NCI-H146 treated with DMSO at 0.1 percent for 48 hours (cell line): ENCODE results near the gene TBC1D14.

ENCODE experiments used
- DNase-seq: peaks from one replicate; lab custom pipeline; 2025; ENCODE audit not compliant: unreplicated experiment; lab: John Stamatoyannopoulos, UW

TBC1D14 gene

DNA sequence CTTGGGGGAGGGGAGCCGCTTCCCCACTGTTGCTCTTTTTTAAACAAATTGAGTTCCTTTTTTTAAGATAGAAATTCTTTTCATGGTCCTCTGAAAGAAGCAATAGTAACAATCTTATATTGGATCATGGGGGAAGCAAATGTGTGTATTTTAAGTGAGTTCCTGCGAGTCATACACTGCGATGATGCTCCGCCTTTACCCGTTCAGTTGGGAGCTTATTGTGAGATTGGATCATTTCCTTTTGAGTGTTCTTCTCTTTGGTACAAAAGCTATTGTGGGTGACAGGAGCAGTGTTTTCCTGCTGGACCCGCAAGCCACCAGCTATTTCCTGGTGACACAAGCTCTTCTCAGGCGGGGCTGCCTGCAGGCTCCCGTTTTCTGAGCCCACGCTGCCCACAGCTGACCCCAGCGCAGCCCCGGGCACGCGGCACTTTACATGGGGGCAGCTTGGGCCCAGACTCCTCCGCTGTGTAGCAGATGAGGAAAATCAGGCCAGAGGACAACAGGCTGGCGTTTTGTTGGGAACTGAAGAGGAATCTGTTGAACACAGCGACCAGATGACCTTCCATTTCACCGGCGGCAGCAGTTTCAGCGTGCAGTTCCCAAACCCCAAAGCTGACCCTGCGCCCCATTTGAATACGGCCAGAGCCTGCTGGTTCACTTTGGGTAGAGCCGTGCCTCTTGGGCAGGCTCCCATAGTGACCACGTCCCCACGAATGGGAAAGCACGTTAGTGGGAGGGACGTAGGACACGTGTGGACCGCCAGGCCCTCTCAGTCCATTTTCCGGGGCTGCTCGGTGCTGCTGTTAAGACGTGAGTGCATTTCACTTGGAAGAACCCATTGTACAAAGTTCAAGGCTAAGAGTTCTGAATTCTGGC is 145.7 kb downstream of the TBC1D14 start:
- no peak for DNase-seq

DNA sequence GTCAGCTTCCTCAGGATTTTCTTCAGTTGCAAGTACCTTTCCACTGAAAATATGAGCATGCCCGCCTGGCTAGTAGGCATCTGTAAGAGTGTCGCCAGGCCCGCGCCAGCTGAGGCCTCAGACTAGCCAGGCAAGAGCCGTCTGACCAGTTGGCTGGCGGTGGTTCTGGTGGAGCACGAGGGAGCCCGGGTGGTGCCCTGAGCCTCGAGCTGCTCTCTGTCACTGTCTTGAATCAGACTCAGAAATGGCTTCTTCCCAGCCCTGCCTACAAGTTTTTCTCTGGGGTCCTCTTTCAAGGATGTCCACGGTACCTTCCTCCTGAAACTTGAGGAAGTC is 146.3 kb downstream of the TBC1D14 start:
- no peak for DNase-seq

GRCh38 chr4:7058792-7059191 is 149.2 kb downstream of the TBC1D14 start:
- DNase-seq, result no peak

- DNase-seq, result no peak
Measured at GRCh38 chr4:7059662-7060061, 150.0 kb downstream of the TBC1D14 start.

GRCh38 chr4:7060346-7061150 is 150.9 kb downstream of the TBC1D14 start:
- DNase-seq, result no peak

DNA sequence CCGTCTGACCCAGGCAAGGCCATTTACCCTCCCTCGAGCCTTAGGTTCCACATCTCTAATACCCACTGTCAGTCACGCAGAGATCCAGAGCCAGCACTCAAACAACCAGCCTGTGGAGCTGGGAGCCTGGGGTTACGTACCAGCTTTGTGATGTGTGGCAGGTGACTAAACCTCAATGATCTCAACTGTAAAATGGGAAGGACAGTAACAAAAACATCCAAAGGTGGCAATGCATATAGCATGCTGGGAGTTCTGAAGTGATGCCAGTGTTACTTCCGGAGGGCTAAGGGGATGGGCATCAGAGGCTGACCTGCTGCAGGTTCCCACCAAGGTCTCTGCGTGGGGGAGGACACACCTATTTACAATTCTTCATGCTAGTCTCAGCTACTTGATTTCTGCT is 152.2 kb downstream of the TBC1D14 start:
- no peak for DNase-seq

- DNase-seq, result no peak
Measured at GRCh38 chr4:7062816-7063215, 153.2 kb downstream of the TBC1D14 start.

- DNase-seq, result no peak
Measured at GRCh38 chr4:7063362-7063761, 153.7 kb downstream of the TBC1D14 start.

- no peak for DNase-seq
Measured at GRCh38 chr4:7066006-7066405, 156.4 kb downstream of the TBC1D14 start.

DNA sequence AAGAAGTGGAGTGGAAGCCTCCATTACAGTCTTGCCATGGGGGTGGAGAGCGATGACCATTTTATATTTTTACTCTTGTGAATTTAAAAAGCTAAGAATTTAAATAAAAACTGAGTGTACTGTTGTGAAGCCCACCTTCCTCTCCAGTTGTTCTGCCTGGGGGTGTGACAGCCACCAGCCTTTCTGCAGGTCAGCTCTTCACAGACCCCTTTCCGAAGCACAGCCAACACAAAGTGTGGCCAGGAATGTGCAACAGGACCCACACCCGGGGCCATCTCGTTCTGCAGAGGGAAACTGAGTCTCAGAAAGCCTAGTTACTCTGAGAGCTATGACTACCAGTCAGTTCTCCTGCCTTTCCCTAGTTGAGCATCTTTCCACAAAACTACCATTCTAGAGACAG is 156.9 kb downstream of the TBC1D14 start:
- no peak for DNase-seq

DNA sequence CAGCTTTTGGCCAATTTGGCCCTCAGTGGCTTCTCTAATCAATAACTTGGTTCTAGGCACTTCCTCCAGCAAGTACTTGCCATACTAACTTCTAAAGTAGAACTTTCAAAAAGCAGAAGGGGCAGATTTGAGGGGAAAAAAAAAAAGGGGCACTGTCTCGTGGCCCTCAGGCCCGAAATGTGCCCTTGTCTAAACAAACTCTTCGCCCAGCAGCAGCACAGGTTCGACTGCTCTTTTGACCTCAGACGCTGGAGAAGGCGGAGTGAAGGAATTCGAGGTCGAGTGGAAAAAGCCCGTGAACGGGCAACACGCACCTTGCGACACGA is 157.5 kb downstream of the TBC1D14 start:
- DNase-seq, result no peak

GRCh38 chr4:7067452-7068278 is 158.0 kb downstream of the TBC1D14 start, which contains the start of gene GRPEL1:
Gene GRPEL1, minus strand, starts transcription at chr4:7068064. Its CDS starts 32 bp downstream, at chr4:7068032.
- peak; percentile 98 for DNase-seq

DNA sequence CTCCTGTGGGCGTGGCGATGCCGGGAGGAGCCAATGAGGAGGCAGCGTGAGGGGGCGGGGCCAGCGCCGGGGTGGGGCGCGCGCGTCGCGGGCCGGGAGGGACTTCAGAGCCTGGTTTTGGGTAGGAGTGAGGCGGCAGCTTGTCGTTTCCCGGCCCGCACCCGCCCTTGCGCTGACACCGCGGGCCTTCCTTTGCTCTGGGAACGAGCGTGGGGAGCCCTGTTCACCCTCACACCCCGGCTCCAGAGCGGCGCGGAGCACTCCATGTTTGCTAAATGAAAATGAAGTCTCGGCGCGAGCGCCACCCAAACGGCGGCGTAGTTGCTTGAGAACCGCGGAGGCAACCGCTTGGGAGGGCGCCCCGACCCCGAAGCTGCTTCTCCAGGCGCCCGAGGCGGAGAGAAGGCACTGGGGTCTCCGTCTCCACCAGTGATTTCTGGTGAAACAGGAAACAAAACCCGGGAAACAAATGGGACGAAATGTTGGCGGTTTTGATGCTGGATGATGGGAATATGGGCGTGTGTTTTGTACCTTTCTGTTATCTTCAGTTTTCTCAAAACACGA is 158.7 kb downstream of the TBC1D14 start:
- no peak for DNase-seq

DNA sequence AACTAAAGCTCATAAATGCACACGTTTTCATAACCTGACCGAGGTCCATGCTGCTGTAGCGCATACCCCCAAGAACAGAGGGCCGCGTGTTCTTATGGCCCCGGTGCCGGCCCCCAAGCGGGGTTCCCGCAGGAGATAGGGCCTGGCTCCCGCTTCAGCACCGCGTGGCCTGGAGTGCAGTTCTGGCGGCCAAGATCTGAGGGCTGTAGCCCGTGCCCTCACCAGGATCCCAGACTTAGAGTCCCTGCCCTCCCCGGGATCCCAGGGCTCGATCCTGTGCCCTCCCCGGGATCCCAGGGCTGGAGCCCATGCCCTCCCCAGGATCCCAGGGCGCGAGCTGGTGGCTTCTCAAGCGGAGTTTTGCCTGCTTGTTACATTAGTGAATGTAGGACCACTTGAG is 159.3 kb downstream of the TBC1D14 start:
- DNase-seq, result no peak

- DNase-seq, result peak; percentile 76
Measured at GRCh38 chr4:7070729-7071511, 161.3 kb downstream of the TBC1D14 start.

- no peak for DNase-seq
Measured at GRCh38 chr4:7073059-7073458, 163.4 kb downstream of the TBC1D14 start.

DNA sequence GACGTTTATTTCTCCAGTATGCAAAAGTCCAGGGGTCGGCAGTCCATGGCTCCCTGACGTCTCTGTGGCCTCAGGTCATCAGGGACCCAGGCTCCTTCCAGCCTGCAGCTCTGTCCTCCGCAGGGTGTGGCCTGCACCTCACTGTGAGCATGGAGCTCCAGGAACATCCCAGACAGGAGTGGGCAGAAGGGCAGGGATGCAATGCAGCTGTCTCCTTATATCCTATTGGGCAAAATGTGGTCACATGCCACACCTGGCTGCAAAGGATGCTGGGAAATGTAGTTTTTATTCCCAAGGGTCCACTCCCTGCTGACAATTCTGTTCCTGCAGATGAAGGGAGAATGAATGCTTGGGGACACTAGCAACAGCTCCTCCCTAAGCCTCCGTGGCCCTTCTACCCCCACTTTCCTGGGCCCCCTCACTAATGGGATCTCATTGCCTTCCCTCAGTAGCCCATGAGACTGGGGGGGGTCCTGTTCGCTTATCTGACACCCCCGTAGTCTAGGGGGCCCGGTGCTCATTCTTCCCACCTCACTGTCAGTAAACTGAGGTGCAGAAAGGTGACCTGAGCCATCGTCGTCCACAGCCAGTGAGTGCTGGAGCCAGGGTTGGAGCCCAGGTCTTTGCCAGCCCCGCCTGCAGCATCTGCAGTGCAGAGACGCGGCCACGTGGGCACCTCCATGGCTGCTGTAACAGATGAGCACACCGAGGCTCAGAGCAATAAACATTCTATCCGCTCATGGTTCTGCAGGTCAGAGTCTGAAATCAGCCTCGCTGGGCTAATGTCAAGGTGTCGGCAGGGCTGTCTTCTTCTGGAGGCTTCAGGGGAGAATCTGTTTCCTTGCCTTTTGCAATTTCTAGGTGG is 164.1 kb downstream of the TBC1D14 start:
- no peak for DNase-seq

DNA sequence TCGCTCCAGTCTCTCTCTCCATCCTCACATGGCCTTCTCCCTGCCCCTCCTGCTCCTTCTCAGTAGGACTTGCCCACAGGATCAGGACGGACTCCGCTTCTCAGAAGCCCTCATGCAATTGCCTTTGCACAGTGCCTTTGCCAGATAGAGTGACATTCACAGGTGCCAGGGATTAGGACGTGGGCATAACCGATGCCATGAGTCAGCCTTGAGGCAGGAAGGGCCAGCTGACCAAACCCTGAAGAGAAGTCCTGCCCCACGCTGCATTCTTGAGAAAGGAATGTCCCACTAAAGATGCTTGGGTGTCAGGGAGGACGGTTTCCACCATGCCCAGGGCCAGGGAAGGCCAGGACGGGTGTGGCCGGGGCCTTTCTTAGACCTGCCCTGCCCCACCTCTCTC is 164.8 kb downstream of the TBC1D14 start:
- no peak for DNase-seq

GRCh38 chr4:7075962-7076695 is 166.5 kb downstream of the TBC1D14 start:
- no peak for DNase-seq
